H1 (cell line): ENCODE measurements around the gene ADARB2. TPM values are rescaled to one million over a fixed set of nuclear protein-coding genes. Genes with fewer than 3 reads are reported as not detected.

Source experiments
- PHF8 ChIP-seq: fragments of 200-600 bp; sonication (generic); conservative IDR thresholded peaks from 2 replicates; pipeline ENCODE4 v1.7.1; 2012; ENCODE audit warnings: low read depth, mild to moderate bottlenecking, inconsistent platforms, low read length, moderate library complexity
- TCF12 ChIP-seq: IDR thresholded peaks from 2 replicates; pipeline ENCODE4 v1.6.1; 2011; ENCODE audit warnings: low read depth, mild to moderate bottlenecking, low read length
- polyA plus RNA-seq, 7 experiments: library from polyadenylated mRNA; depleted of rRNA in 3 of 7; stranded (reverse) in 5 of 7; unstranded in 2 of 7; fragments of >200 nt in 5 of 7; fragments of 200-250 nt in 2 of 7; gene quantifications; 1 replicate in 5 of 7; 2 replicates in 1 of 7; 4 replicates in 1 of 7; pipeline versions ENCODE4 v1.2.1 to v1.2.3, GENCODE V29; 2011 to 2013; ENCODE audit warnings: missing spikeins in 2 of 7, mixed read lengths in 2 of 7
- total RNA-seq: library from RNA; stranded (reverse); fragmentation: NEBNext Ultra II Directional; extraction: Animal tissue kit (Norgen Biotek cat#: 25700); gene quantifications from 2 replicates; pipeline ENCODE4 v1.2.1, GENCODE V29; 2021
- TF ChIP-seq, protein P1 (sequence below): fragments of 300-600 bp; sonication (generic); IDR thresholded peaks from 2 replicates; pipeline ENCODE4 v1.7.1; 2012; ENCODE audit warnings: low read length, moderate library complexity, mild to moderate bottlenecking, inconsistent platforms; ENCODE audit not compliant: insufficient replicate concordance

The ADARB2 gene
- total and polyA plus RNA-seq, 2 of the 8 experiments (the other 6 are each of a cell fraction or from before 2014, with no cell fraction given), result 2.2 to 2.8 TPM

DNA sequence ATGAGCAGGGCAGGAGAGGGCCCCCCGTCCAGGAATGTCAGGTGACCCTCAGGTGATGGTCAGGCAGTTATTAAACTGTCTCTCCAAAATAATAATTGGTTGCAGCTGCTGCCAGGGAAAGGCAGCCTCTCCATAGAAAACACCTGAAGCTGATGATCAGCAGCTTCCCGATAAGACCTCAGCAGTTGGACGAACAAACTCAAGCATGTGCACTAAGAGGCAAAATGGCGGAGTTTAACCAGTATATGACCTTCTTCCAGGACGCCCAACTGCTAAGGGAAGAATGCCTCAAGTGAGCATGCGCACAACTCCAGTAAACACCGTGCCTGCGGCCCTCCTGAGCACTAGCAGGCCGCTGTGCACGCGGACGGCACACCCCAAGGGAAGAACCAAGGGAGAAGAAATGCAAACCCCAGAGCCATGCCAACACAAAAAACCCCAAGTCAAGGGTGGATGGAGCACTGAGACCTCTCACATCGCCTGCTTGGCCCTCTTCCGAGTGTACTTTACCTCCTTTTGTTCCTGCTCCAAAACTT lies 38.9 kb upstream of the ADARB2 start (continued):
- TF ChIP-seq, protein P1, sequence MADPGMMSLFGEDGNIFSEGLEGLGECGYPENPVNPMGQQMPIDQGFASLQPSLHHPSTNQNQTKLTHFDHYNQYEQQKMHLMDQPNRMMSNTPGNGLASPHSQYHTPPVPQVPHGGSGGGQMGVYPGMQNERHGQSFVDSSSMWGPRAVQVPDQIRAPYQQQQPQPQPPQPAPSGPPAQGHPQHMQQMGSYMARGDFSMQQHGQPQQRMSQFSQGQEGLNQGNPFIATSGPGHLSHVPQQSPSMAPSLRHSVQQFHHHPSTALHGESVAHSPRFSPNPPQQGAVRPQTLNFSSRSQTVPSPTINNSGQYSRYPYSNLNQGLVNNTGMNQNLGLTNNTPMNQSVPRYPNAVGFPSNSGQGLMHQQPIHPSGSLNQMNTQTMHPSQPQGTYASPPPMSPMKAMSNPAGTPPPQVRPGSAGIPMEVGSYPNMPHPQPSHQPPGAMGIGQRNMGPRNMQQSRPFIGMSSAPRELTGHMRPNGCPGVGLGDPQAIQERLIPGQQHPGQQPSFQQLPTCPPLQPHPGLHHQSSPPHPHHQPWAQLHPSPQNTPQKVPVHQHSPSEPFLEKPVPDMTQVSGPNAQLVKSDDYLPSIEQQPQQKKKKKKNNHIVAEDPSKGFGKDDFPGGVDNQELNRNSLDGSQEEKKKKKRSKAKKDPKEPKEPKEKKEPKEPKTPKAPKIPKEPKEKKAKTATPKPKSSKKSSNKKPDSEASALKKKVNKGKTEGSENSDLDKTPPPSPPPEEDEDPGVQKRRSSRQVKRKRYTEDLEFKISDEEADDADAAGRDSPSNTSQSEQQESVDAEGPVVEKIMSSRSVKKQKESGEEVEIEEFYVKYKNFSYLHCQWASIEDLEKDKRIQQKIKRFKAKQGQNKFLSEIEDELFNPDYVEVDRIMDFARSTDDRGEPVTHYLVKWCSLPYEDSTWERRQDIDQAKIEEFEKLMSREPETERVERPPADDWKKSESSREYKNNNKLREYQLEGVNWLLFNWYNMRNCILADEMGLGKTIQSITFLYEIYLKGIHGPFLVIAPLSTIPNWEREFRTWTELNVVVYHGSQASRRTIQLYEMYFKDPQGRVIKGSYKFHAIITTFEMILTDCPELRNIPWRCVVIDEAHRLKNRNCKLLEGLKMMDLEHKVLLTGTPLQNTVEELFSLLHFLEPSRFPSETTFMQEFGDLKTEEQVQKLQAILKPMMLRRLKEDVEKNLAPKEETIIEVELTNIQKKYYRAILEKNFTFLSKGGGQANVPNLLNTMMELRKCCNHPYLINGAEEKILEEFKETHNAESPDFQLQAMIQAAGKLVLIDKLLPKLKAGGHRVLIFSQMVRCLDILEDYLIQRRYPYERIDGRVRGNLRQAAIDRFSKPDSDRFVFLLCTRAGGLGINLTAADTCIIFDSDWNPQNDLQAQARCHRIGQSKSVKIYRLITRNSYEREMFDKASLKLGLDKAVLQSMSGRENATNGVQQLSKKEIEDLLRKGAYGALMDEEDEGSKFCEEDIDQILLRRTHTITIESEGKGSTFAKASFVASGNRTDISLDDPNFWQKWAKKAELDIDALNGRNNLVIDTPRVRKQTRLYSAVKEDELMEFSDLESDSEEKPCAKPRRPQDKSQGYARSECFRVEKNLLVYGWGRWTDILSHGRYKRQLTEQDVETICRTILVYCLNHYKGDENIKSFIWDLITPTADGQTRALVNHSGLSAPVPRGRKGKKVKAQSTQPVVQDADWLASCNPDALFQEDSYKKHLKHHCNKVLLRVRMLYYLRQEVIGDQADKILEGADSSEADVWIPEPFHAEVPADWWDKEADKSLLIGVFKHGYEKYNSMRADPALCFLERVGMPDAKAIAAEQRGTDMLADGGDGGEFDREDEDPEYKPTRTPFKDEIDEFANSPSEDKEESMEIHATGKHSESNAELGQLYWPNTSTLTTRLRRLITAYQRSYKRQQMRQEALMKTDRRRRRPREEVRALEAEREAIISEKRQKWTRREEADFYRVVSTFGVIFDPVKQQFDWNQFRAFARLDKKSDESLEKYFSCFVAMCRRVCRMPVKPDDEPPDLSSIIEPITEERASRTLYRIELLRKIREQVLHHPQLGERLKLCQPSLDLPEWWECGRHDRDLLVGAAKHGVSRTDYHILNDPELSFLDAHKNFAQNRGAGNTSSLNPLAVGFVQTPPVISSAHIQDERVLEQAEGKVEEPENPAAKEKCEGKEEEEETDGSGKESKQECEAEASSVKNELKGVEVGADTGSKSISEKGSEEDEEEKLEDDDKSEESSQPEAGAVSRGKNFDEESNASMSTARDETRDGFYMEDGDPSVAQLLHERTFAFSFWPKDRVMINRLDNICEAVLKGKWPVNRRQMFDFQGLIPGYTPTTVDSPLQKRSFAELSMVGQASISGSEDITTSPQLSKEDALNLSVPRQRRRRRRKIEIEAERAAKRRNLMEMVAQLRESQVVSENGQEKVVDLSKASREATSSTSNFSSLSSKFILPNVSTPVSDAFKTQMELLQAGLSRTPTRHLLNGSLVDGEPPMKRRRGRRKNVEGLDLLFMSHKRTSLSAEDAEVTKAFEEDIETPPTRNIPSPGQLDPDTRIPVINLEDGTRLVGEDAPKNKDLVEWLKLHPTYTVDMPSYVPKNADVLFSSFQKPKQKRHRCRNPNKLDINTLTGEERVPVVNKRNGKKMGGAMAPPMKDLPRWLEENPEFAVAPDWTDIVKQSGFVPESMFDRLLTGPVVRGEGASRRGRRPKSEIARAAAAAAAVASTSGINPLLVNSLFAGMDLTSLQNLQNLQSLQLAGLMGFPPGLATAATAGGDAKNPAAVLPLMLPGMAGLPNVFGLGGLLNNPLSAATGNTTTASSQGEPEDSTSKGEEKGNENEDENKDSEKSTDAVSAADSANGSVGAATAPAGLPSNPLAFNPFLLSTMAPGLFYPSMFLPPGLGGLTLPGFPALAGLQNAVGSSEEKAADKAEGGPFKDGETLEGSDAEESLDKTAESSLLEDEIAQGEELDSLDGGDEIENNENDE, result no peak
- TF ChIP-seq TCF12 (no peak), PHF8 (no peak)
